Mesendoderm (in vitro differentiated cells): ENCODE data around the gene MVB12B.

ENCODE experiments used
- DNase-seq: peaks from one replicate; pipeline ENCODE4 v3.0.0; 2013
- H2AK5ac ChIP-seq: 2 replicates; pipeline ENCODE4 v1.6.1; 2013; ENCODE audit warnings: low read length, inconsistent platforms
- H2BK120ac ChIP-seq: 2 replicates; pipeline ENCODE4 v1.6.1; 2013; ENCODE audit warnings: low read depth, mild to moderate bottlenecking, low read length, moderate library complexity, mixed read lengths
- H2BK15ac ChIP-seq: replicated peaks from 2 replicates; pipeline ENCODE4 v1.6.1; 2013; ENCODE audit warnings: low read depth, mild to moderate bottlenecking, moderate library complexity
- H2BK5ac ChIP-seq: 2 replicates; pipeline ENCODE4 v1.6.1; 2013; ENCODE audit warnings: low read length, inconsistent platforms
- H3K18ac ChIP-seq: 2 replicates; pipeline ENCODE4 v1.6.1; 2013; ENCODE audit warnings: mild to moderate bottlenecking, low read length, mixed read lengths
- H3K23ac ChIP-seq: one replicate; pipeline ENCODE4 v1.6.1; 2013; ENCODE audit warnings: low read length
- H3K27ac ChIP-seq: 2 replicates; pipeline ENCODE4 v1.5.1; 2013; ENCODE audit warnings: low read depth, mild to moderate bottlenecking, inconsistent platforms, low read length, moderate library complexity
- H3K27me3 ChIP-seq: 2 replicates; pipeline ENCODE4 v1.6.1; 2013; ENCODE audit warnings: low read length, control low read depth, mild to moderate bottlenecking, inconsistent platforms; ENCODE audit not compliant: insufficient read depth, poor library complexity
- H3K36me3 ChIP-seq: 2 replicates; pipeline ENCODE4 v1.6.1; 2013; ENCODE audit warnings: low read length, inconsistent platforms; ENCODE audit not compliant: control insufficient read depth, insufficient read depth
- H3K4ac ChIP-seq: one replicate; pipeline ENCODE4 v1.6.1; 2013; ENCODE audit warnings: low read depth, mild to moderate bottlenecking, low read length, moderate library complexity
- H3K4me1 ChIP-seq: 2 replicates; pipeline ENCODE4 v1.6.1; 2013; ENCODE audit warnings: low read depth, low read length, inconsistent platforms; ENCODE audit not compliant: control insufficient read depth
- H3K4me2 ChIP-seq: 2 replicates; pipeline ENCODE4 v1.6.1; 2013; ENCODE audit warnings: low read length
- H3K4me3 ChIP-seq: 2 replicates; pipeline ENCODE4 v1.5.1; 2013; ENCODE audit warnings: mild to moderate bottlenecking, low read length
- H3K56ac ChIP-seq: one replicate; pipeline ENCODE4 v1.6.1; 2013; ENCODE audit warnings: low read length
- H3K79me1 ChIP-seq: 2 replicates; pipeline ENCODE4 v1.6.1; 2013; ENCODE audit warnings: low read length, inconsistent platforms
- H3K79me2 ChIP-seq: 2 replicates; pipeline ENCODE4 v1.6.1; 2013; ENCODE audit warnings: mild to moderate bottlenecking, low read length; ENCODE audit not compliant: control insufficient read depth, insufficient read depth
- H3K9ac ChIP-seq: 2 replicates; pipeline ENCODE4 v1.6.1; 2013; ENCODE audit warnings: low read length, inconsistent platforms
- H4K5ac ChIP-seq: one replicate; pipeline ENCODE4 v1.6.1; 2013; ENCODE audit warnings: low read length
- H4K8ac ChIP-seq: one replicate; pipeline ENCODE4 v1.6.1; 2013; ENCODE audit warnings: low read depth, mild to moderate bottlenecking, control low read depth, low read length, moderate library complexity
- WGBS: extraction: QIAGEN DNeasy Blood & Tissue Kit; methylation state at CpG from one replicate; pipeline ENCODE4 v1.1.7; 2013; ENCODE audit warnings: low lambda C conversion rate, missing lambda C conversion rate; ENCODE audit not compliant: insufficient coverage; ENCODE audit errors: extremely low coverage; 5-methylcytosine and 5-hydroxymethylcytosine counted together

MVB12B gene

DNA sequence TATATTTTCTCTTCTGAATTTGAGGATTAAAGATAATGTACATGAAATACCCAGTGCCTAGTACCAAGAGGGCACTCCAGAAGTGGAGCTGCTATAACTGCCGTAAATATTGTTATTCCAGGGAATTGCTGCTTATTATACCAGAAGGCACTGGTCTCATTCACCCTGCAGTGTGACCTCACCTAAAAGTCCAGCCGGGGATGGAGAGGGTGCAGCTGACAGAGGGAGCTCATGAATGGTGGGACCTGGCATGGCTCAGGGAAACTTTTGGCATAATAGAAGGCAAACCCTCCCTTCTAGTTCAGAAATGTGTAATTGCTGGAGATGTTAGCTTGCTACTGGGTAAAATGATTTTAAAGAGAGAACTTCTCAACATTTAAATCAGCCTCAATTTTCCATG, 108.5 kb downstream of the MVB12B start:
- no peaks in the 10 kb centered on the region for H3K79me1 ChIP-seq
- H3K27me3 ChIP-seq = no peaks in the 10 kb centered on the region
- H3K79me2 ChIP-seq = no peaks in the 10 kb centered on the region
- no peak overlapping the region for H3K9ac ChIP-seq
- no peak overlapping the region for H3K4me3 ChIP-seq
- no peak overlapping the region for H2BK120ac ChIP-seq
- DNase-seq = no peak
- H4K5ac ChIP-seq = no peak overlapping the region
- no peak overlapping the region for H2BK5ac ChIP-seq
- no peak overlapping the region for H3K56ac ChIP-seq
- H3K4ac ChIP-seq = no peak overlapping the region
- no peak overlapping the region for H2BK15ac ChIP-seq
- no peak overlapping the region for H3K18ac ChIP-seq
- no peak overlapping the region for H3K27ac ChIP-seq
- no peak overlapping the region for H3K4me2 ChIP-seq
- no peak overlapping the region for H2AK5ac ChIP-seq
- no peak overlapping the region for H3K23ac ChIP-seq
- H4K8ac ChIP-seq = no peak overlapping the region
- no peaks in the 10 kb centered on the region for H3K36me3 ChIP-seq
- no peaks in the 10 kb centered on the region for H3K4me1 ChIP-seq
- WGBS = no CpG with 5 or more reads among the region's 2 CpGs

DNA sequence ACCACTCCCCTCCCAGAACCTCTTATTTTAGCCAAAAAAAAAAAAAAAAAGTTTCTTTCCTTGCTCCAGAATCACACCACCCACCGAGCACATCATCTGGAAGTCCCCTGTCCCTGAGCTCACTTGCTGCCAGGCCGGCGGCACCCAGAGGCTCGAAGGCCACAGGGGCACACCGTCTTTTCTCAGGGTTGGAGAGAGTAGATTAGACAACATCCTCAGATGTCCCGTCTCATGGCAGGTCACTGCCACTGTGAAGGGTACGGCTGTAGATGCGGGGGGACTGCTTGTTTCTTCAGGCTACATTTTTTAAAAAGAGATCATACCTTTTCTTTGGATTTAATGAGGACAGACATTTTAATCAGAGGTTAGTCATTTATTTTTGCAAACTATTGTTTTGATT, 109.0 kb downstream of the MVB12B start:
- H4K5ac ChIP-seq = no peak overlapping the region
- H2AK5ac ChIP-seq = no peak overlapping the region
- no peak overlapping the region for H3K4me2 ChIP-seq
- H3K23ac ChIP-seq = no peak overlapping the region
- H4K8ac ChIP-seq = no peak overlapping the region
- H3K56ac ChIP-seq = no peak overlapping the region
- H3K79me2 ChIP-seq = no peaks in the 10 kb centered on the region
- no peak overlapping the region for H3K9ac ChIP-seq
- no peak overlapping the region for H3K4ac ChIP-seq
- H2BK120ac ChIP-seq = no peak overlapping the region
- no peak for DNase-seq
- H3K36me3 ChIP-seq = no peaks in the 10 kb centered on the region
- no peak overlapping the region for H2BK15ac ChIP-seq
- H3K79me1 ChIP-seq = no peaks in the 10 kb centered on the region
- no peak overlapping the region for H3K18ac ChIP-seq
- H3K4me3 ChIP-seq = no peak overlapping the region
- H2BK5ac ChIP-seq = no peak overlapping the region
- no peaks in the 10 kb centered on the region for H3K27me3 ChIP-seq
- no peak overlapping the region for H3K27ac ChIP-seq
- WGBS = no CpG with 5 or more reads among the region's 8 CpGs
- no peaks in the 10 kb centered on the region for H3K4me1 ChIP-seq

GRCh38 chr9:126436545-126437267, 110.1 kb downstream of the MVB12B start:
- H3K36me3 ChIP-seq = no peaks in the 10 kb centered on the region
- H3K23ac ChIP-seq = no peak overlapping the region
- H3K4me2 ChIP-seq = no peak overlapping the region
- H3K9ac ChIP-seq = no peak overlapping the region
- no peak overlapping the region for H3K27ac ChIP-seq
- H2BK120ac ChIP-seq = no peak overlapping the region
- no peak overlapping the region for H4K5ac ChIP-seq
- H2BK5ac ChIP-seq = no peak overlapping the region
- no peak overlapping the region for H3K4me3 ChIP-seq
- no peaks in the 10 kb centered on the region for H3K27me3 ChIP-seq
- no peak overlapping the region for H3K18ac ChIP-seq
- no peak overlapping the region for H3K56ac ChIP-seq
- no peak for DNase-seq
- no peak overlapping the region for H3K4ac ChIP-seq
- no peaks in the 10 kb centered on the region for H3K4me1 ChIP-seq
- H3K79me1 ChIP-seq = no peaks in the 10 kb centered on the region
- no CpG with 5 or more reads among the region's 6 CpGs for WGBS
- H2AK5ac ChIP-seq = no peak overlapping the region
- H4K8ac ChIP-seq = no peak overlapping the region
- H3K79me2 ChIP-seq = no peaks in the 10 kb centered on the region
- no peak overlapping the region for H2BK15ac ChIP-seq

DNA sequence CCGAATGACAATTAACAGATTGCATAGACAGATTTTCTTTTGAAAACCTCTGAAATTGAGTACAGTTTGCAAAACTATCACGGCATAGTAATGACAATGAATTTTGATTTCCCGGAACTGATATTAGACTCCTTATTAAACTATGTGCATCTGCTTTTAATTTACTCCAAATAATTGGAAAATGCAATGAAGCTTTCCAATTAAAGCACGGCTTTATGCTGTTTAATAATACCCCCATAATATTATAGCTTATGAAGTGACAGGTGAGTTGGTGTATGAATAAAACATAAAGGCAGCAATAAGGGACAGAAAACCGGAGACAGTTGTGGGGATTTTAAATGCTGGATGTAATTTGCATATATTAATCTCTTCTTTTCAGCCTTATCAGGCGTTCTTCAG, 110.6 kb downstream of the MVB12B start:
- Histone ChIP-seq H3K9ac (no peak overlapping the region), H4K5ac (no peak overlapping the region), H3K4ac (no peak overlapping the region), H2AK5ac (no peak overlapping the region), H3K23ac (no peak overlapping the region), H2BK5ac (no peak overlapping the region), H2BK120ac (no peak overlapping the region), H3K56ac (no peak overlapping the region), H3K79me1 (no peaks in the 10 kb centered on the region), H3K27me3 (no peaks in the 10 kb centered on the region), H4K8ac (no peak overlapping the region), H3K79me2 (no peaks in the 10 kb centered on the region), H3K4me3 (no peak overlapping the region), H3K18ac (no peak overlapping the region), H3K4me1 (no peaks in the 10 kb centered on the region), H3K36me3 (no peaks in the 10 kb centered on the region), H3K27ac (no peak overlapping the region), H2BK15ac (no peak overlapping the region), H3K4me2 (no peak overlapping the region)
- DNase-seq = no peak
- WGBS = no CpG with 5 or more reads among the region's 6 CpGs

GRCh38 chr9:126437701-126438100, 111.1 kb downstream of the MVB12B start:
- no peak overlapping the region for H2BK120ac ChIP-seq
- WGBS = no CpG with 5 or more reads among the region's 2 CpGs
- H4K8ac ChIP-seq = no peak overlapping the region
- H2BK15ac ChIP-seq = no peak overlapping the region
- H3K27ac ChIP-seq = no peak overlapping the region
- no peak overlapping the region for H4K5ac ChIP-seq
- H3K36me3 ChIP-seq = no peaks in the 10 kb centered on the region
- H2BK5ac ChIP-seq = no peak overlapping the region
- H3K4me2 ChIP-seq = no peak overlapping the region
- H3K9ac ChIP-seq = no peak overlapping the region
- H3K4me1 ChIP-seq = no peaks in the 10 kb centered on the region
- no peak for DNase-seq
- H2AK5ac ChIP-seq = no peak overlapping the region
- no peak overlapping the region for H3K56ac ChIP-seq
- H3K23ac ChIP-seq = no peak overlapping the region
- H3K4me3 ChIP-seq = no peak overlapping the region
- H3K18ac ChIP-seq = no peak overlapping the region
- H3K79me1 ChIP-seq = no peaks in the 10 kb centered on the region
- H3K4ac ChIP-seq = no peak overlapping the region
- no peaks in the 10 kb centered on the region for H3K79me2 ChIP-seq
- H3K27me3 ChIP-seq = no peaks in the 10 kb centered on the region
